Epithelial cell of proximal tubule (primary cell): ENCODE results near the gene KRT80. TPM values are rescaled to one million over a fixed set of nuclear protein-coding genes. Genes with fewer than 3 reads are reported as not detected.

Experiments used
- DNase-seq: peaks from one replicate; pipeline ENCODE4 v3.0.0-alpha.2; 2011; ENCODE audit warnings: low read depth
- H3K4me3 ChIP-seq: 2 replicates; pipeline ENCODE4 v1.5.1; 2011; ENCODE audit warnings: low read depth, mild to moderate bottlenecking, low read length
- total RNA-seq: library from RNA; depleted of rRNA; stranded (reverse); fragments of >200 nt; gene quantifications from 2 replicates; pipeline ENCODE4 v1.2.3, GENCODE V29; 2015
- TF ChIP-seq, protein P1 (sequence below): conservative IDR thresholded peaks from 2 replicates; pipeline ENCODE4 v1.5.1; 2012; ENCODE audit warnings: low read depth, mild to moderate bottlenecking, low read length

KRT80 gene
- total RNA-seq, 1 donor from 2014 or later, result 18.0 TPM

DNA sequence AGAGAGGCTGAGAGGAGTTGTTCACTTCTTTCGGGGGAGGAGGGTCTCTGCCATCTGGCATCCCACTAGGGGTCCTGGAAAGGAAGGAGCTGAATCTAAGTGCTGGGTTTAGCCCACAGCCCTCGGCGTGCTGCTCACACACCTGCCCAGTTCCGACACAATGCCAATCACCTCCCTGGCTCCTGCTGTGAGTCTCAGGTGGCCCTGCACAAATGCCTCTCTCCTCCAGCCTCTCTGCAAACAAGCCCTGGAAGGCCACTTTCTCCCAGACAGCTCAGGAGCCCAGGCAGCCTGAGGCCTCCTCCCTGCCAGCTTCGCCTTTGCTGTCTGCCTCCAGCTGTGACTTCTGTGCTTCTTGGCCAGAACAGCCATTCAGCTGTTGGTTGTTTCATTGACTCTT, 61.1 kb downstream of the KRT80 start:
- TF ChIP-seq, protein P1, sequence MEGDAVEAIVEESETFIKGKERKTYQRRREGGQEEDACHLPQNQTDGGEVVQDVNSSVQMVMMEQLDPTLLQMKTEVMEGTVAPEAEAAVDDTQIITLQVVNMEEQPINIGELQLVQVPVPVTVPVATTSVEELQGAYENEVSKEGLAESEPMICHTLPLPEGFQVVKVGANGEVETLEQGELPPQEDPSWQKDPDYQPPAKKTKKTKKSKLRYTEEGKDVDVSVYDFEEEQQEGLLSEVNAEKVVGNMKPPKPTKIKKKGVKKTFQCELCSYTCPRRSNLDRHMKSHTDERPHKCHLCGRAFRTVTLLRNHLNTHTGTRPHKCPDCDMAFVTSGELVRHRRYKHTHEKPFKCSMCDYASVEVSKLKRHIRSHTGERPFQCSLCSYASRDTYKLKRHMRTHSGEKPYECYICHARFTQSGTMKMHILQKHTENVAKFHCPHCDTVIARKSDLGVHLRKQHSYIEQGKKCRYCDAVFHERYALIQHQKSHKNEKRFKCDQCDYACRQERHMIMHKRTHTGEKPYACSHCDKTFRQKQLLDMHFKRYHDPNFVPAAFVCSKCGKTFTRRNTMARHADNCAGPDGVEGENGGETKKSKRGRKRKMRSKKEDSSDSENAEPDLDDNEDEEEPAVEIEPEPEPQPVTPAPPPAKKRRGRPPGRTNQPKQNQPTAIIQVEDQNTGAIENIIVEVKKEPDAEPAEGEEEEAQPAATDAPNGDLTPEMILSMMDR, result no peak
- no peak for DNase-seq
- no peak overlapping the region for H3K4me3 ChIP-seq

DNA sequence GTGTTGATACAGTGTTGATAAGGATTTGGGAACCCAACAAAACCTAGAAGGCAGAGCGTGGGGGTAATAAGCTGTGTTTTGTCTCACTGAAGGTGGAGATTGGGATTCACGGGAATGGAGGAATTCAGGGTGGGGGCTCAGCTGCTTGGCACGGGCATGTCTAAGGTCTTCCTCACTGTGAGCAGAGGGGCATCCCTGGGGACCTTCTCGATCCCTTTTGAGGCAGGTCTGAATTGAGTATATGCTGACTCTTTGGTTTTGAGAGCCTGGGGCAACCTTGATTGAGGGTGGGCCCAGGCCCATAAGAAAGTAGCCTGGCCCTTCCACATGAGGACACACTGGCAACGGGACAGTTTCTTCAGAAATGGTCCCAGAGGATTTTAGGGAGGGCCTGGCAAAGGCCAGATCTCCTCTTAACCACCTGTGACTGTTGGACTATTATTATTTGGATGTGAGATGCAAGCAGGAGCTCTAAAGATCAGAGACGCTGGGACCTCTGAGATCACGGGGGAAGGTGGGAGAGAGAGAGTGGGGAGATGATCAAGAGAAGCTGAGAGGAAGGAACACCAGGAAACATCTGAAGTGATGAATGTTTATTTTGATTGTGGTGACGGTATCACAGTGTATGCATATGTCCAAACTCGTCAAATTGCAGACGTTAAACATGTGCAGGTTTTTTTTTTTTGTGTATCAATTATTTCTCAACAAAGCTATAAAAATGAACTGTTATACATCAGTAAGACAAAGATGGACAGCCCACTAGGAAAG, 63.9 kb downstream of the KRT80 start:
- DNase-seq, result no peak
- H3K4me3 ChIP-seq, result no peak overlapping the region
- TF ChIP-seq, protein P1, result no peak

DNA sequence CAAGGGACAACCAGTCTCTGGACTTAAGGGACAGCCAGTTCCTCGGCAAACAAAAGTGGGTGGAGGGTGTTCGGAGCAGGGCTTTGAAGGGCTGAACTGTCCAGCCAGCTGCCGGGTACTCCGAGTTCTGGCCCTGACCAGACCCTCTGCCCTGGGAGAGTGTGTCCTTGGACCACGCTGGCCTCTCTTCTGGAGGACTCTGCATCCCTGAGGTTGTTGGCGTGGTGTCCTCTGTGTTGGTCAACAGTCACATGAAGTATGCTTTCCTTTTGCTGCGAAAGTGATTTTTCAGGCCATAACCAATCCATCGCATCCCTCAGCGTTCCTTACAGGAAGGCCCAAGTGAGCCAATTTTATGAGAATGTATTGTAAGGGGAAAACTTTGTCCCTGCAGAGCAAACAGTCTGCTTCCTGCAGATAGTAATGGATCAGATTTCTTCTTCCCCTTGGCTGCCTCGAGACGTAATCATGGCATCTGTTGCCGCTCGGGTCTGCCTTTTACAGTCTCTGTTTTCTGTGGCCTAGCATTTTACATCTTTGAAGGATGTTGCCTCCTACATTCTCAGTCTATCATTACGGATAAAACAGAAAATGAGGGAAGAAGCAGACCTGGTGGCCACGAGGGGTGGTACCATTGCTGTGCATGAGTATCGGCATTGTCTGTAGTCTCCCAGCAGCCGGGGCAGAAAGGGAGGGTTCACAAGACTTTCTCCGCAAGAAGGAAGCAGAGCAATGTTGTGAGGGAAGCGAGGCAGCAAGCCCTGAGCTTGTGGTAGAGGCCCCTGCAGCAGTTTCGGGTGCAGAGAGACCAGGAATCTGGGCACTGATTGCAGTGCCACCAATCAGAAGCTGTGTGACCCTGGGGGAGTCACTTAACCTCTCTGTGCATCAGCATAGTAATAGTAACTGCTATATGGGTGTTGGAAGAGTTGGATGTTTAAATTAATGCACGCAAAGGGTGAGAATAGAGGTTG, 64.9 kb downstream of the KRT80 start:
- no peak for DNase-seq
- TF ChIP-seq, protein P1, result no peak
- H3K4me3 ChIP-seq, result no peak overlapping the region

DNA sequence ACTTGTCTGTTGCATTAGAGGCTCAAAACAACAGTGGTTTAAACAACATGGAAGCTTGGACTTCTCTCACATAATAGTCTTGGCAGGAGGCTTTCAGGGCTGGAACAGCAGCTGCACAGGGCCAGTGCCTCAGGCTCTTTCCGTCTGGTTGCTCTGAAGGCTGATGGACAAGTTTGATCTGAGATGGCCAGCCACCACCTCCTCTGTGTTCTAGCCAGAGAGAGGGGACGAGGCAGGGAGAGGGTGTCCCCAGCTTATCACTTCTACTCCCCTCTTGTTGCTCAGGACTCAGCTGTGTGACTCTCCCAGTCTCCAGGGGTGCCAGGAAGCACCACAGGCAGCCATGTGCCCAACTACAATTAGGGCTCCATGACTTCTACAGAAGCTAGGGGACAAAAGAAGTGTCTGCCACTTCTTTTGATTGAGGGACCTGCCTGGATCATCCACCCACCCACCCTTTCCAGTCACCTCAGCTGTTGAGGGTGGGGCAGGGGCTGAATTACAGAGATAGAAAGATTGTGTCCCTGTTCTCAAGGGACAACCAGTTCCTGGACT, 65.7 kb downstream of the KRT80 start:
- no peak for DNase-seq
- TF ChIP-seq, protein P1, result no peak
- H3K4me3 ChIP-seq, result no peak overlapping the region

DNA sequence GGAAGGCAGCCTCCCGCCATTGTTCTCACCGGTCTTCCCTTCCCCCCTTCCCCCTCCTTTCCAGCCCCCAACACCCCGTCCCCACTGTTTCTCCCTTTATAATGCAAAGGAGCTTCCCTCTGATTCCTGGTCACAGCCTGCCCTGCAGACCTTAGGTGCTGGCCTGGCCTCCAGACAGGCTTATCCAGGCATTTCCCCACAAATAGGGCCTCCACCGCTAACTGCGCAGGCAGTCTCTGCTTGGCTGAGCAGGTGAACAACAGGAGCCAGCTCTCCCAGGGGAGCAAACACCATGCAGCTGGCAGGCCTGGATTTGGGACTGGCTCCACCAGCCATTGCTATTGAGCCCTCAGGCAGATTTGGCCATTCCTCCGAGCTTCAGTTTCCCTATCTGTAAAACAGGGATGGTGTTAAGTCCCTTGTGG, 66.3 kb downstream of the KRT80 start:
- TF ChIP-seq, protein P1, result no peak

DNA sequence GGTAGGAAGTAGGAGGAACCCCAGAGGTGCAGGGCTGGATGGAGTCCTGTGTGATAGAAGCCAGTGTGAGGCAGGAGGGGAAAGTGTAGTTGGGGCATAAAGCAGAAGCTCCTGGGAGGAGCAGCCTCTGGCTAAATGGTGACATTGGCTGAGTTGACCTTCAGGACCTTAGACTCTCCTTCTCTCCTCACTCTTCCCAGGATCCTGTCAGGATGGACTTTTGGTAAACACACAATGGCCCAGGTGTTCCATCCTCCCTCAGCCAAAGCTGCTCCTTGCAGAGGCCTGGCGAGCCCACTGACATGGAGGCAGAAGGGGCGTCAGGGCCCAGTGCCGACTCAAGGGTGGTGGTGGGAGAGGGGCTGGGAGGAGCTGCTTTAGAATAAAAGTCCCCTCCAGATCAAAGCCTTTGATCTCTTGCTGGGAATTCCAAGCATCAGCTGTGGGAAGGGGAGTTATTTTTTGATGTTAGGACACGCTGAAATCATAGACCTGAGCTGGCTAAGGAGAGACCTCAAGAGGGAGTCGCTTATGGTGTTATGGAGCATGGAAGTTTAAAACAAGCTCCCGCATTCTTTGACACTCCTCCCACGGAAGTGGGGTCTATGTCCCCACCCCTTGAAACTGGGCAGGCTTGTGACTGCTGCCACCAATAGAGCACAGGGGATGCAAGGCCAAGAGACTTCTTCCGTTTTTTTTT, 68.2 kb downstream of the KRT80 start:
- DNase-seq, result no peak
- TF ChIP-seq, protein P1, result no peak
- H3K4me3 ChIP-seq, result no peak overlapping the region

More for the DNA sequence above, 66.3 kb downstream of the KRT80 start:
- no peak overlapping the region for H3K4me3 ChIP-seq
- no peak for DNase-seq
